SJCRH30 (cell line): Measurements from ENCODE around the gene USP10. TPM values are rescaled to one million over a fixed set of nuclear protein-coding genes. Genes with fewer than 3 reads are reported as not detected.

Experiments used
- DNase-seq, 2 experiments: peaks; one replicate each; pipeline ENCODE4 v3.0.0-alpha.2; 2015 to 2020
- H3K27ac ChIP-seq: fragments of 250-450 bp; sonication (Bioruptor Pico); 2 replicates; pipeline ENCODE4 v1.5.1; 2020; ENCODE audit warnings: mild to moderate bottlenecking, moderate library complexity
- H3K27me3 ChIP-seq: fragments of 250-450 bp; sonication (Bioruptor Pico); 2 replicates; pipeline ENCODE4 v1.5.1; 2020; ENCODE audit warnings: mild to moderate bottlenecking, moderate library complexity
- H3K36me3 ChIP-seq: fragments of 250-450 bp; sonication (Bioruptor Pico); 2 replicates; pipeline ENCODE4 v1.5.1; 2020; ENCODE audit warnings: mild to moderate bottlenecking, moderate library complexity
- H3K4me1 ChIP-seq: fragments of 250-450 bp; sonication (Bioruptor Pico); 2 replicates; pipeline ENCODE4 v1.5.1; 2020; ENCODE audit warnings: mild to moderate bottlenecking, moderate library complexity
- H3K4me3 ChIP-seq: fragments of 250-450 bp; sonication (Bioruptor Pico); 2 replicates; pipeline ENCODE4 v1.5.1; 2020; ENCODE audit warnings: mild to moderate bottlenecking, moderate library complexity
- H3K9me3 ChIP-seq: fragments of 250-450 bp; sonication (Bioruptor Pico); replicated peaks from 2 replicates; pipeline ENCODE4 v1.5.1; 2020; ENCODE audit warnings: mild to moderate bottlenecking, moderate library complexity
- total RNA-seq: library from RNA; depleted of rRNA; stranded (reverse); fragments of >200 nt; shearing (Covaris generic); gene quantifications from 2 replicates; pipeline ENCODE4 v1.2.3, GENCODE V29; 2014; rRNA removed

The USP10 gene
- total RNA-seq, 1 experiment from 2014 or later: 68.3 TPM

DNA sequence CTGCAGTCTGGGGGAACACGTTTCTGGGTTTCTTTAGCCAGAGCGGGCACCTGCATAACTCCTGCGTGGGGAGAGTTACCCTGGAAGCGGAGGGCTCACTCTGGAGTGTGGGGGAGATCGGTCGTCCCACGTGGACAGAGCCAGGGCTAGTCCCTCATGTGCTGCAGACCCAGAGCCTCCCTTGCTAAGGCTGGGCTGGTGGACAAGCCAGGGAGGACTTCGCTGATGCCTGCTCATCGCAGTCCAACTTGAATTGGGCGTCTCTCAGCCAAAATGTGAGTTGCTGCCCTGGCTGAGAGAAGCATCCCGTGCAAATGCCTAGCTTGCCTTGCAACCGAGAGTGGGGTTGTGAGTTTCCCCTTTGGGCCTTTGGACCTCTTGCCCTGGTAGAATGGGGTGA is 121.0 kb downstream of the USP10 start:
- DNase-seq: no peak
- H3K27me3 ChIP-seq: no peaks in the 10 kb centered on the region
- H3K27ac ChIP-seq: no peak overlapping the region
- H3K9me3 ChIP-seq: no peaks in the 10 kb centered on the region
- H3K4me3 ChIP-seq: no peak overlapping the region
- H3K36me3 ChIP-seq: no peaks in the 10 kb centered on the region
- no peaks in the 10 kb centered on the region for H3K4me1 ChIP-seq

GRCh38 chr16:84821179-84821578 is 121.4 kb downstream of the USP10 start:
- no peaks in the 10 kb centered on the region for H3K36me3 ChIP-seq
- H3K27ac ChIP-seq: no peak overlapping the region
- no peaks in the 10 kb centered on the region for H3K4me1 ChIP-seq
- H3K27me3 ChIP-seq: no peaks in the 10 kb centered on the region
- no peak for DNase-seq
- H3K4me3 ChIP-seq: no peak overlapping the region
- no peaks in the 10 kb centered on the region for H3K9me3 ChIP-seq

- no peak overlapping the region for H3K4me3 ChIP-seq
Measured at GRCh38 chr16:84821728-84822689, 122.2 kb downstream of the USP10 start.

GRCh38 chr16:84822990-84823389 is 123.2 kb downstream of the USP10 start:
- DNase-seq: no peak
- H3K27ac ChIP-seq: no peak overlapping the region
- H3K9me3 ChIP-seq: no peaks in the 10 kb centered on the region

More at GRCh38 chr16:84821728-84822689, 122.2 kb downstream of the USP10 start:
- DNase-seq: no peak
- no peaks in the 10 kb centered on the region for H3K4me1 ChIP-seq
- H3K27ac ChIP-seq: no peak overlapping the region
- no peaks in the 10 kb centered on the region for H3K27me3 ChIP-seq
- no peaks in the 10 kb centered on the region for H3K9me3 ChIP-seq
- no peaks in the 10 kb centered on the region for H3K36me3 ChIP-seq

GRCh38 chr16:84823484-84823883 is 123.7 kb downstream of the USP10 start:
- Histone ChIP-seq H3K36me3 (no peaks in the 10 kb centered on the region), H3K27me3 (no peaks in the 10 kb centered on the region), H3K27ac (no peak overlapping the region), H3K9me3 (no peaks in the 10 kb centered on the region), H3K4me3 (no peak overlapping the region), H3K4me1 (no peaks in the 10 kb centered on the region)
- DNase-seq: no peak

More at GRCh38 chr16:84822990-84823389, 123.2 kb downstream of the USP10 start:
- H3K27me3 ChIP-seq: no peaks in the 10 kb centered on the region
- H3K4me1 ChIP-seq: no peaks in the 10 kb centered on the region
- no peak overlapping the region for H3K4me3 ChIP-seq
- H3K36me3 ChIP-seq: no peaks in the 10 kb centered on the region

GRCh38 chr16:84823926-84824325 is 124.1 kb downstream of the USP10 start:
- Histone ChIP-seq H3K4me1 (no peaks in the 10 kb centered on the region), H3K36me3 (no peaks in the 10 kb centered on the region), H3K9me3 (no peaks in the 10 kb centered on the region), H3K27me3 (no peaks in the 10 kb centered on the region), H3K4me3 (no peak overlapping the region), H3K27ac (no peak overlapping the region)
- no peak for DNase-seq

DNA sequence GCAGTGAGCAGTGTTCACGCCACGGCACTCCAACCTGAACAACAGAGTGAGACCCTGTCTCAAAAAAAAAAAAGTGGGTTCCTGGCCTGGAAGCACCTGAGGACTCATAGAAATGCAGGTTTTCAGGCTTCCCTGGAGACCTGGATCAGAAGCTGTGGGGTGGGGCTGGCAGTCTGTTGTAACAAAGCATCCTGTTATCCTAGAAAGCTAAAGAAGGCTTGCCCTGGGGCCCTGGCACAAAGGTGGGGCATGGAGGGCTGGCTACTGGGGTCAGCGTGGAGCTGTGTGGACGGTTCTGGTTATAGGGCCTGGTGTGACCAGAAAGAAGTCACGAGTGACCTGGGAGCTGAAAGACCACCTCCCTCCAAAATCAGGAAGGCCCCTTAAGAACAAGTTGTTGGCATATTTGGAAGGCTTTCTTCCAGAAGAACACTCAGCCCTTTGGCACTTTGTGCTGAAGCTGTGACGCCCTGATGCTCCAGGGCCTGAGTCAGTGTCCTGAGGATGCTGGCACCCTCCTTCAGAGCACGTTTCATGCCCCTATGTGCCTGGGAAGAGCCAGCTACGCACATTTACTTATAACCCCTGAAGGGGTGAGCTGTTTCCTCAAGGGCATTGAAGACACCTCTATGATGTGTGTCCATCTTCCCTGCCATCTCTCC is 126.2 kb downstream of the USP10 start:
- H3K36me3 ChIP-seq: no peaks in the 10 kb centered on the region
- H3K27ac ChIP-seq: no peak overlapping the region
- H3K9me3 ChIP-seq: no peaks in the 10 kb centered on the region
- no peak overlapping the region for H3K4me3 ChIP-seq
- H3K27me3 ChIP-seq: no peaks in the 10 kb centered on the region
- no peaks in the 10 kb centered on the region for H3K4me1 ChIP-seq
- DNase-seq: no peak

- H3K27me3 ChIP-seq: no peaks in the 10 kb centered on the region
- no peaks in the 10 kb centered on the region for H3K9me3 ChIP-seq
- DNase-seq: no peak
- H3K27ac ChIP-seq: no peak overlapping the region
- H3K4me1 ChIP-seq: no peaks in the 10 kb centered on the region
- H3K4me3 ChIP-seq: no peak overlapping the region
- H3K36me3 ChIP-seq: no peaks in the 10 kb centered on the region
Measured at GRCh38 chr16:84826558-84826941, 126.8 kb downstream of the USP10 start.

GRCh38 chr16:84827131-84827574 is 127.4 kb downstream of the USP10 start:
- H3K4me1 ChIP-seq: no peaks in the 10 kb centered on the region
- H3K9me3 ChIP-seq: no peaks in the 10 kb centered on the region
- H3K36me3 ChIP-seq: no peaks in the 10 kb centered on the region
- no peak overlapping the region for H3K27ac ChIP-seq
- no peaks in the 10 kb centered on the region for H3K27me3 ChIP-seq
- no peak for DNase-seq
- H3K4me3 ChIP-seq: no peak overlapping the region

GRCh38 chr16:84827897-84828296 is 128.1 kb downstream of the USP10 start:
- no peaks in the 10 kb centered on the region for H3K4me1 ChIP-seq
- no peak for DNase-seq

GRCh38 chr16:84828322-84828721 is 128.5 kb downstream of the USP10 start:
- Histone ChIP-seq H3K4me1 (no peaks in the 10 kb centered on the region), H3K27ac (no peak overlapping the region), H3K9me3 (no peaks in the 10 kb centered on the region), H3K4me3 (no peak overlapping the region), H3K36me3 (no peaks in the 10 kb centered on the region), H3K27me3 (no peaks in the 10 kb centered on the region)
- no peak for DNase-seq

More at GRCh38 chr16:84827897-84828296, 128.1 kb downstream of the USP10 start:
- H3K4me3 ChIP-seq: no peak overlapping the region
- no peaks in the 10 kb centered on the region for H3K36me3 ChIP-seq
- no peak overlapping the region for H3K27ac ChIP-seq
- no peaks in the 10 kb centered on the region for H3K27me3 ChIP-seq
- H3K9me3 ChIP-seq: no peaks in the 10 kb centered on the region

Other genes starting within 250 kb of the USP10 start
- gene MEAK7, start 195.3 kb upstream of the USP10 start, total RNA-seq: 4.8 and 5.1 TPM in 2 replicates
- 24.8 and 25.8 TPM in 2 replicates for gene COTL1, start 81.9 kb upstream of the USP10 start, total RNA-seq
- gene KLHL36, start 51.5 kb upstream of the USP10 start, total RNA-seq: 9.5 and 10.1 TPM in 2 replicates
- 0.34 and 0.48 TPM in 2 replicates for gene CRISPLD2, start 120.0 kb downstream of the USP10 start, total RNA-seq